ENCODE results near the gene ZNF556. TPM values are rescaled to one million over a fixed set of nuclear protein-coding genes. Genes with fewer than 3 reads are reported as not detected.

ZNF556 gene
- total RNA-seq, 2 donors from 2014 or later: not detected

DNA sequence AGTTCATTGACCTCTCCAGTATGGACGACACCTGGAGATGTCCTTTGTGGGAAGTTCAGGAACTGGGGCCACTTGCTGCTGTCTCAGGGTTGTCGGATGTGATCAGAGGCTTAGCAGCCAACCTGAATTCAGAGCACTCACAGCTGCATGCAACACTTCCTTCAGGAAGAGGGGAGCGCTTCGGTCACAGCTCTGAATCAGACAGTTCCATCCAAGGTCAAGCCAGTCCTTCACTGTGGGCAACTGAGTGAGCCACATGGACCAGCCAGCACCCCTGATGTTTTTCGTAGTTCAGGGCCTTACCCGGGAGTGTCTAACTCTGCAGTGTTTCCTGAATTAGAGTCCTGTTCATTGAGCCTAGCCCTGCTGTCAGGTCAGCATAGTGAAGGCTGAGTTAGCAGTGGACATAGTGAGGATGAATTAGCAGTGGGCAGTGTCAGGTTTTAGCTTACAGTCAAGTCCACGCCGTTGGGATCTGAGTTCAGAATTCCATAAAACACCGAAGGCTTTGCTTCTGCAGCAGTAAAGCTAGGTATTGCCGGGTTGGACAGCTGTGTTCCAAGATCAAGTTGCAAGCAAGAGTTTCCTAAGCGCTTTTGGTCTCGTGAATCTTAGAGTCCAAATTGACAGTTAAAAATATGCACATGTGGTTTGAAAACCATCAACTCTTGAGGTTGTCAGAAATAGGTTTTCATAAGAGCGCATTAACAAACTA, 20.8 kb upstream of the ZNF556 start:
- intact Hi-C loops (cut with DNase I): no loop called here
- TF ChIP-seq POLR2A (IDR thresholded peaks at IDR 0.05): no peak
- no peak for TF ChIP-seq CTCF (IDR thresholded peaks at IDR 0.05)
- Histone ChIP-seq H3K27ac (no peak overlapping the region), H3K4me3 (no peak overlapping the region), H3K36me3 (replicated peaks in 1 of 2; ENCODE audit: insufficient read depth in 1 of 2, low read depth in 2 of 2) (peaks cover 2 to 3% of the 10 kb centered on the region in 2 donors), H3K4me1 (peaks cover 10% of the 10 kb centered on the region), H3K27me3 (no peaks in the 10 kb centered on the region), H3K9me3 (no peaks in the 10 kb centered on the region)
- WGBS, 2 donors: 87 to 90% methylated on average over 10 to 13 of the region's 13 CpGs
- ATAC-seq (no peak), DNase-seq (no peak)

DNA sequence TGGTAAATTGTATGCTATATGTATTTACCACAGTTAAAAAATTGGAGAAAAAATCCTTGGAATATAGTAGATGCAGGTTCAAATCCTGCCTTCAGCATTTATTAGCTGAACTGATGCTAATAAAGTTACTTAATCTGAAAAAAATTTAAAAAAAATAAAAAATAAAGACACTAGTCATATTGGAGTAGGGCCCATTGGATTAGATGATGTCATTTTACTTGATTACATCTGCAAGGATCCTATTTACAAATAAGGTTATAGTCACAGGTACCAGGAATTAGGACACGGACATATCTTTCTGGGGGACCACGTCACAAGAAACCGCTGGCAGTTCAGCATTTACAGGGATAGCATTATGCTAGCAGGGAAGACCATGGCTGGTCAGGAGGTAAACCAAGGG, 19.6 kb upstream of the ZNF556 start:
- Histone ChIP-seq H3K4me1 (peaks cover 3% of the 10 kb centered on the region), H3K9me3 (peaks cover 0 to 7% (median 0%) of the 10 kb centered on the region in 3 donors), H3K27me3 (no peaks in the 10 kb centered on the region), H3K27ac (no peak overlapping the region), H3K4me3 (no peak overlapping the region), H3K36me3 (replicated peaks in 1 of 2; ENCODE audit: insufficient read depth in 1 of 2, low read depth in 2 of 2) (peaks cover 12 to 15% of the 10 kb centered on the region in 2 donors)
- 94 to 95% methylated on average over 3 of the region's 3 CpGs for WGBS, 2 donors
- ATAC-seq (no peak), DNase-seq (no peak)
- intact Hi-C loops (cut with DNase I): no loop called here
- TF ChIP-seq CTCF (IDR thresholded peaks at IDR 0.05): no peak

DNA sequence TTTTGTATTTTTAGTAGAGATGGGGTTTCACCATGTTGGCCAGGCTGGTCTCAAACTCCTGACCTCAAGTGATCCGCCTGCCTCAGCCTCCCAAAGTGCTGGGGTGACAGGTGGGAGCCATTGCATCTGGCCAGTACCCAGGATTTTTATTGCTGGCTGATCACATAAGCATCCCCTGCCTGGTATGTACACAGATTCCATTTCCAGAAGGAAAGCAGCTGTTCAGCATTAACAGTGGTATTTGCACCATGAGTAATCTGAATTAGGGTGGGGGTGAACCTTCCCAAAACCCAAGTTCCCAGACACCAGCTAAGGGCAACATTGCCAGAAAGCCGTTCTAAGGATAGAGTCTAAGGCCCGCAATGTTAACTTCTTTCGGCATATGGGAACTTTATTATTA, 18.5 kb upstream of the ZNF556 start:
- Histone ChIP-seq H3K27me3 (no peaks in the 10 kb centered on the region), H3K36me3 (replicated peaks in 1 of 2; ENCODE audit: insufficient read depth in 1 of 2, low read depth in 2 of 2) (peaks cover 22 to 23% of the 10 kb centered on the region in 2 donors), H3K4me3 (no peak overlapping the region), H3K27ac (no peak overlapping the region), H3K4me1 (no peaks in the 10 kb centered on the region), H3K9me3 (peaks cover 0 to 18% (median 0%) of the 10 kb centered on the region in 3 donors)
- intact Hi-C loops (cut with DNase I): no loop called here
- TF ChIP-seq CTCF (IDR thresholded peaks at IDR 0.05): no peak
- TF ChIP-seq POLR2A (IDR thresholded peaks at IDR 0.05): no peak
- WGBS, 2 donors: 86 to 92% methylated on average over 2 to 4 of the region's 4 CpGs
- no peak for DNase-seq
- no peak for ATAC-seq

GRCh38 chr19:2850256-2850925, 16.7 kb upstream of the ZNF556 start:
- ATAC-seq: no peak

More at GRCh38 chr19:2850256-2850925, 16.7 kb upstream of the ZNF556 start:
- H3K4me3 ChIP-seq: no peak overlapping the region
- DNase-seq: no peak
- no peaks in the 10 kb centered on the region for H3K4me1 ChIP-seq
- peaks cover 22 to 23% of the 10 kb centered on the region in 2 donors for H3K36me3 ChIP-seq (replicated peaks in 1 of 2; ENCODE audit: insufficient read depth in 1 of 2, low read depth in 2 of 2)
- H3K9me3 ChIP-seq: peaks cover 2 to 32% (median 3%) of the 10 kb centered on the region in 3 donors
- TF ChIP-seq CTCF (IDR thresholded peaks at IDR 0.05) (no peak), POLR2A (IDR thresholded peaks at IDR 0.05) (no peak)
- intact Hi-C loops (cut with DNase I): no loop called here
- no peak overlapping the region for H3K27ac ChIP-seq
- H3K27me3 ChIP-seq: no peaks in the 10 kb centered on the region
- 85 to 96% methylated on average over 3 of the region's 3 CpGs for WGBS, 2 donors

Measured in body of pancreas (tissue), 4 donors.